ENCODE results near the gene CPA1. TPM values are rescaled to one million over a fixed set of nuclear protein-coding genes. Genes with fewer than 3 reads are reported as not detected.

Gene CPA1
- total and polyA plus RNA-seq, 12 donors, result 0.14 to 15.0 (median 2.0) TPM; not detected in 4

DNA sequence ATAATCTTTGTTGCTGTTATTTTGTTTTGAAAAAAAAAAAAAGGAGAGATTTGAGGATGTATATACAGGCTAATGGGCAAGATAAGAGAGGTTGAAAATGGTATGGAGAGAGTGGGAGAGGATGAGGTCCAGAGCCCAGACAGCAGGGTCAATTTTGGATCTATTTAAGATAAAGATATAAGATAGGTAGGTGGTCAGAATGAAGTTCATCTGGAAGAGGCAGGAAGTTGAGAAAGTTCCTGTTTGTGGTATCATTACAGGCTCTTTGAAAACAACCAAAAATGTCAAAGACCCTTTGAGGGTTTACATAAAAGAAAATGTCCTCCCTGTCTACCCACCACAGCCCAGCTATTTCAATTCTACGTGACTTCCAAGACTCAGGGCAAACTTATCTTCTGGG lies 53.0 kb downstream of the CPA1 start:
- WGBS, 4 donors, result 80 to 92% (median 89%) methylated on average over 1 of the region's 1 CpG
- no peak for DNase-seq
- no peak overlapping the region for H3K4me3 ChIP-seq
- H3K36me3 ChIP-seq (replicated peaks in 1 of 2), result no peaks in the 10 kb centered on the region
- H3K27me3 ChIP-seq, result no peaks in the 10 kb centered on the region
- intact Hi-C loops (cut with DNase I), result no loop called here
- TF ChIP-seq, protein P1, sequence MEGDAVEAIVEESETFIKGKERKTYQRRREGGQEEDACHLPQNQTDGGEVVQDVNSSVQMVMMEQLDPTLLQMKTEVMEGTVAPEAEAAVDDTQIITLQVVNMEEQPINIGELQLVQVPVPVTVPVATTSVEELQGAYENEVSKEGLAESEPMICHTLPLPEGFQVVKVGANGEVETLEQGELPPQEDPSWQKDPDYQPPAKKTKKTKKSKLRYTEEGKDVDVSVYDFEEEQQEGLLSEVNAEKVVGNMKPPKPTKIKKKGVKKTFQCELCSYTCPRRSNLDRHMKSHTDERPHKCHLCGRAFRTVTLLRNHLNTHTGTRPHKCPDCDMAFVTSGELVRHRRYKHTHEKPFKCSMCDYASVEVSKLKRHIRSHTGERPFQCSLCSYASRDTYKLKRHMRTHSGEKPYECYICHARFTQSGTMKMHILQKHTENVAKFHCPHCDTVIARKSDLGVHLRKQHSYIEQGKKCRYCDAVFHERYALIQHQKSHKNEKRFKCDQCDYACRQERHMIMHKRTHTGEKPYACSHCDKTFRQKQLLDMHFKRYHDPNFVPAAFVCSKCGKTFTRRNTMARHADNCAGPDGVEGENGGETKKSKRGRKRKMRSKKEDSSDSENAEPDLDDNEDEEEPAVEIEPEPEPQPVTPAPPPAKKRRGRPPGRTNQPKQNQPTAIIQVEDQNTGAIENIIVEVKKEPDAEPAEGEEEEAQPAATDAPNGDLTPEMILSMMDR (IDR thresholded peaks at IDR 0.05), result no peak
- TF ChIP-seq POLR2A (IDR thresholded peaks at IDR 0.05), result no peak
- H3K27ac ChIP-seq, result no peak overlapping the region
- no peaks in the 10 kb centered on the region for H3K9me3 ChIP-seq (replicated peaks in 1 of 3)
- H3K4me1 ChIP-seq (replicated peaks in 1 of 2), result peaks cover 10 to 33% of the 10 kb centered on the region in 2 donors

DNA sequence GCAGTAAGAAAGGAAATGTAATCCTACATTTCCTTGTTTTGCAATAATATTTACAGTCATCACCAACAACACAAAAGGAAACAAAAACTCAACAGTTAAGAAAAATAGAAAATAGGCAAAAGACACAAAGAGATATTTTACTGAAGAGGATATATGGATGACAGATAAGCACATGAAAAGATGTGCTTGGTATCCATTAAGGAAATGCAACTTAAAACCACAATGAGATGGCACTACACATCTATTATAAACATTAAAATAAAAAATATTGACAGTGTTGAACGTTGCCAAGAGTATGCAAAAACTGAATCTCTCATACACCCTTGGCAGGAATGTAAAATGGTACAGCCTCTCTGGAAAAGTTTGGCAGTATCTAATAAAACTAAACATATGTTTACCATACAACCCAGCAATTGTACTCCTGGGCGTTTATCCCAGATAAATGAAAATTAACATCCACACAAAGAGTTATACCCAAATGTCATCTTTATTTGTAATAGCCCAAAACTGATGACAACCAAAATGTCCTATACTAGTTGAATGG lies 55.1 kb downstream of the CPA1 start:
- H3K36me3 ChIP-seq (replicated peaks in 1 of 2), result no peaks in the 10 kb centered on the region
- no peak for TF ChIP-seq POLR2A (IDR thresholded peaks at IDR 0.05)
- TF ChIP-seq, protein P1 (IDR thresholded peaks at IDR 0.05), result no peak
- WGBS, 4 donors, result 64 to 86% (median 74%) methylated on average over 2 of the region's 2 CpGs
- H3K9me3 ChIP-seq (replicated peaks in 1 of 3), result no peaks in the 10 kb centered on the region
- DNase-seq, result no peak
- H3K4me1 ChIP-seq (replicated peaks in 1 of 2), result peaks cover 10 to 36% of the 10 kb centered on the region in 2 donors
- H3K4me3 ChIP-seq, result no peak overlapping the region
- intact Hi-C loops (cut with DNase I), result no loop called here
- H3K27ac ChIP-seq, result no peak overlapping the region
- no peaks in the 10 kb centered on the region for H3K27me3 ChIP-seq

DNA sequence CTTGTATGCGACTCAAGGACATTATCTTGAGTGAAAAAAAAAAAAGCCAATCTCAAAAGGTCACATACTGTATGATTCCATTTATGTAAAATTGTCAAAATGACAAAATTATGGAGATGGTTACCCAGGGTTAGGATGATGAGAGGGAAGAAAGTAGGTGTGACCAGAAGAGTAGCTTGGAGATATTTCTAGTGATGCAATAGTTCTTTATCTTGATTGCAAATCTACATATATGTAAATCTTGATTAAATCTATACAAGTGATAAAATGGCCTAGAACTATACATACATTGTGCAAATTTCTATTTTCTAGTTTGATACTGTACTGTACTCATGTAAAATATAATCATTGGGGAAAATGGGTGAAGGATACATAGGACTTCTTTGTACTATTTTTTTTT lies 56.0 kb downstream of the CPA1 start:
- H3K27ac ChIP-seq, result no peak overlapping the region
- H3K4me1 ChIP-seq (replicated peaks in 1 of 2), result peaks cover 7 to 28% of the 10 kb centered on the region in 2 donors
- no peaks in the 10 kb centered on the region for H3K27me3 ChIP-seq
- no peaks in the 10 kb centered on the region for H3K9me3 ChIP-seq (replicated peaks in 1 of 3)
- WGBS, 4 donors, result 55 to 69% (median 62%) methylated on average over 1 of the region's 1 CpG
- H3K4me3 ChIP-seq, result no peak overlapping the region
- no peak for DNase-seq
- intact Hi-C loops (cut with DNase I), result no loop called here
- TF ChIP-seq POLR2A (IDR thresholded peaks at IDR 0.05), result no peak
- TF ChIP-seq, protein P1 (IDR thresholded peaks at IDR 0.05), result no peak
- no peaks in the 10 kb centered on the region for H3K36me3 ChIP-seq (replicated peaks in 1 of 2)

Other genes with a start within 250 kb of the CPA1 start
- 10 to 100 TPM; 23.5 to 77.1 (median 43.8) TPM for gene TMEM209, start 175.1 kb upstream of the CPA1 start, total RNA-seq
- 10 to 100 TPM in 1 of 3 donors, 1 to 10 TPM in 2; 6.0 to 35.3 (median 9.5) TPM for gene TMEM209, start 175.1 kb upstream of the CPA1 start, polyA plus RNA-seq
- under 1 TPM in 1 of 9 donors, not detected in 8; 0.06 TPM for gene SSMEM1, start 172.6 kb upstream of the CPA1 start, total RNA-seq
- gene SSMEM1, start 172.6 kb upstream of the CPA1 start, polyA plus RNA-seq, result under 1 TPM in 1 of 3 donors, not detected in 2; 0.13 TPM
- gene CPA2, start 113.6 kb upstream of the CPA1 start, total RNA-seq, result 1 to 10 TPM in 3 of 9 donors, under 1 TPM in 2, not detected in 4; 0.22 to 2.3 (median 1.1) TPM
- under 1 TPM; 0.15 to 0.94 (median 0.56) TPM for gene CPA2, start 113.6 kb upstream of the CPA1 start, polyA plus RNA-seq
- gene CPA4, start 87.3 kb upstream of the CPA1 start, total RNA-seq, result 10 to 100 TPM in 2 of 9 donors, 1 to 10 TPM in 4, under 1 TPM in 2, not detected in 1; 0.55 to 26.7 (median 2.3) TPM
- 10 to 100 TPM in 1 of 3 donors, 1 to 10 TPM in 2; 1.7 to 12.2 (median 2.4) TPM for gene CPA4, start 87.3 kb upstream of the CPA1 start, polyA plus RNA-seq
- gene CPA5, start 35.7 kb upstream of the CPA1 start, total RNA-seq, result under 1 TPM in 2 of 9 donors, not detected in 7; 0.28 to 0.65 TPM
- under 1 TPM in 2 of 3 donors, not detected in 1; 0.24 to 0.30 TPM for gene CPA5, start 35.7 kb upstream of the CPA1 start, polyA plus RNA-seq
- 10 to 100 TPM; 10.2 to 21.4 (median 16.7) TPM for gene CEP41, start 60.5 kb downstream of the CPA1 start, total RNA-seq
- 10 to 100 TPM in 1 of 3 donors, 1 to 10 TPM in 2; 3.9 to 22.9 (median 4.4) TPM for gene CEP41, start 60.5 kb downstream of the CPA1 start, polyA plus RNA-seq
- 100 to 1,000 TPM in 8 of 9 donors, 10 to 100 TPM in 1; 98.9 to 277 (median 155) TPM for gene MEST, start 111.6 kb downstream of the CPA1 start, total RNA-seq
- 100 to 1,000 TPM in 1 of 3 donors, 10 to 100 TPM in 2; 50.1 to 103 (median 57.5) TPM for gene MEST, start 111.6 kb downstream of the CPA1 start, polyA plus RNA-seq